WTC11 (cell line): ENCODE results near the gene ZNF358. TPM values are rescaled to one million over a fixed set of nuclear protein-coding genes. Genes with fewer than 3 reads are reported as not detected.

Experiments used
- ATAC-seq: fragments of 200-7000 bp; cut with Tn5 transposase; 2 replicates; pipeline ENCODE4 v1.10.0; 2021; ENCODE audit warnings: mild to moderate bottlenecking, moderate library complexity
- CTCF ChIA-PET: fragments of 300-600 bp; sonication (Branson Sonifier 250); formaldehyde crosslinking; loops from one replicate; lab custom pipeline; 2021; ENCODE audit warnings: antibody characterized with exemption; lab: Charles Lee
- POLR2A ChIA-PET: fragments of 350-600 bp; sonication (Branson Sonifier 250); formaldehyde crosslinking; loops from one replicate; lab custom pipeline; 2021; ENCODE audit warnings: antibody characterized with exemption; lab: Charles Lee
- DNase-seq: peaks from one replicate; pipeline ENCODE4 v3.0.0; 2021; ENCODE audit warnings: low spot score
- H3K27ac Mint-ChIP-seq: 2 replicates; pipeline ENCODE4 v1.8.0; 2021; ENCODE audit warnings: mixed read lengths
- H3K27me3 Mint-ChIP-seq: 2 replicates; pipeline ENCODE4 v1.8.0; 2021; ENCODE audit warnings: low read depth, mild to moderate bottlenecking, moderate library complexity, mixed read lengths
- H3K36me3 Mint-ChIP-seq: 2 replicates; pipeline ENCODE4 v1.8.0; 2021; ENCODE audit warnings: mixed read lengths
- H3K4me1 Mint-ChIP-seq: 2 replicates; pipeline ENCODE4 v1.8.0; 2022; ENCODE audit warnings: mixed read lengths
- H3K4me3 Mint-ChIP-seq: 2 replicates; pipeline ENCODE4 v1.8.0; 2021; ENCODE audit warnings: mild to moderate bottlenecking, moderate library complexity, mixed read lengths
- H3K9me3 Mint-ChIP-seq: 2 replicates; pipeline ENCODE4 v1.8.0; 2021; ENCODE audit warnings: mixed read lengths
- ARID4B ChIP-seq: sonication (generic); formaldehyde crosslinking; IDR thresholded peaks from 2 replicates; pipeline ENCODE4 v1.8.0; 2023; ENCODE audit warnings: missing genetic modification reagents, mild to moderate bottlenecking, borderline replicate concordance
- CREM ChIP-seq: sonication (generic); formaldehyde crosslinking; IDR thresholded peaks from 2 replicates; pipeline ENCODE4 v1.8.1; 2022; ENCODE audit warnings: mild to moderate bottlenecking, missing genetic modification reagents, moderate library complexity
- ETV6 ChIP-seq: sonication (generic); formaldehyde crosslinking; IDR thresholded peaks from 2 replicates; pipeline ENCODE4 v1.8.1; 2022; ENCODE audit warnings: mild to moderate bottlenecking, missing genetic modification reagents
- FOXK1 ChIP-seq: sonication (generic); formaldehyde crosslinking; IDR thresholded peaks from 2 replicates; pipeline ENCODE4 v1.8.0; 2022; ENCODE audit warnings: mild to moderate bottlenecking, moderate library complexity, missing genetic modification reagents
- FOXP4 ChIP-seq: sonication (generic); formaldehyde crosslinking; IDR thresholded peaks from 2 replicates; pipeline ENCODE4 v1.8.0; 2022; ENCODE audit warnings: mild to moderate bottlenecking, missing genetic modification reagents
- GTF2I ChIP-seq: fragments of 250-450 bp; sonication (Bioruptor Pico); conservative IDR thresholded peaks from 2 replicates; pipeline ENCODE4 v1.4.0; 2021; ENCODE audit warnings: mild to moderate bottlenecking
- IRF2 ChIP-seq: sonication (generic); formaldehyde crosslinking; IDR thresholded peaks from 2 replicates; pipeline ENCODE4 v1.8.0; 2022; ENCODE audit warnings: low read depth, missing genetic modification reagents, borderline replicate concordance
- SP1 ChIP-seq: sonication (generic); formaldehyde crosslinking; conservative IDR thresholded peaks from 2 replicates; pipeline ENCODE4 v1.8.1; 2022; ENCODE audit warnings: missing genetic modification reagents
- ZBTB21 ChIP-seq: sonication (generic); formaldehyde crosslinking; IDR thresholded peaks from 2 replicates; pipeline ENCODE4 v1.8.1; 2023; ENCODE audit warnings: mild to moderate bottlenecking, missing genetic modification reagents, borderline replicate concordance
- ZNF423 ChIP-seq: fragments of 250-450 bp; sonication (Bioruptor Pico); IDR thresholded peaks from 2 replicates; pipeline ENCODE4 v2.1.2; 2022; ENCODE audit warnings: mild to moderate bottlenecking, moderate library complexity
- total RNA-seq: library from RNA; stranded (reverse); gene quantifications from 3 replicates; pipeline ENCODE4 v1.2.3, GENCODE V29; 2021
- TF ChIP-seq, protein P1 (sequence below): sonication (generic); formaldehyde crosslinking; IDR thresholded peaks from 2 replicates; pipeline ENCODE4 v1.8.0; 2022; ENCODE audit warnings: mild to moderate bottlenecking, missing genetic modification reagents
- TF ChIP-seq, protein P2 (sequence below): fragments of 250-450 bp; sonication (Bioruptor Pico); IDR thresholded peaks from 2 replicates; pipeline ENCODE4 v1.9.0; 2021; ENCODE audit warnings: mild to moderate bottlenecking, borderline replicate concordance
- TF ChIP-seq, protein P3 (sequence below): sonication (generic); formaldehyde crosslinking; IDR thresholded peaks from 2 replicates; pipeline ENCODE4 v1.8.1; 2023; ENCODE audit warnings: mild to moderate bottlenecking, missing genetic modification reagents, moderate library complexity

Gene ZNF358
- total RNA-seq, 1 experiment from 2014 or later: 37.5 TPM

- CTCF ChIA-PET: interaction anchor here (0.6 to 1.6 kb wide), 7 partner anchors 12 to 152 kb away, joined by 3 to 7 read pairs (median 4); partner anchors contain the start of gene MCOLN1
- H3K9me3 Mint-ChIP-seq: no peaks in the 10 kb centered on the region
- DNase-seq (peak; percentile 95), ATAC-seq (peak; percentile 97)
- H3K36me3 Mint-ChIP-seq: no peaks in the 10 kb centered on the region
- H3K4me3 Mint-ChIP-seq: peak within 1 kb of the TSS; percentile 70
- peak within 1 kb of the TSS; percentile 92 for H3K27ac Mint-ChIP-seq
- TF ChIP-seq SP1: peak; percentile 94
- peak; percentile 94 for TF ChIP-seq CREM (CRISPR knock-in tag)
- TF ChIP-seq ETV6 (CRISPR knock-in tag): peak; percentile 72; the same call in 1 of the 2 replicates
- TF ChIP-seq FOXK1 (CRISPR knock-in tag): peak; percentile 58
- 0 out of 2 replicates have a peak, but pooled peaks have one; percentile 15 for TF ChIP-seq FOXP4 (CRISPR knock-in tag)
- 0 out of 2 replicates have a peak, but pooled peaks have one; percentile 13 for TF ChIP-seq ZNF423 (CRISPR knock-in tag)
- TF ChIP-seq, protein P1, sequence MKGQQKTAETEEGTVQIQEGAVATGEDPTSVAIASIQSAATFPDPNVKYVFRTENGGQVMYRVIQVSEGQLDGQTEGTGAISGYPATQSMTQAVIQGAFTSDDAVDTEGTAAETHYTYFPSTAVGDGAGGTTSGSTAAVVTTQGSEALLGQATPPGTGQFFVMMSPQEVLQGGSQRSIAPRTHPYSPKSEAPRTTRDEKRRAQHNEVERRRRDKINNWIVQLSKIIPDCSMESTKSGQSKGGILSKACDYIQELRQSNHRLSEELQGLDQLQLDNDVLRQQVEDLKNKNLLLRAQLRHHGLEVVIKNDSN (CRISPR knock-in tag): peak; percentile 62; the same call in 1 of the 2 replicates
- TF ChIP-seq, protein P2, sequence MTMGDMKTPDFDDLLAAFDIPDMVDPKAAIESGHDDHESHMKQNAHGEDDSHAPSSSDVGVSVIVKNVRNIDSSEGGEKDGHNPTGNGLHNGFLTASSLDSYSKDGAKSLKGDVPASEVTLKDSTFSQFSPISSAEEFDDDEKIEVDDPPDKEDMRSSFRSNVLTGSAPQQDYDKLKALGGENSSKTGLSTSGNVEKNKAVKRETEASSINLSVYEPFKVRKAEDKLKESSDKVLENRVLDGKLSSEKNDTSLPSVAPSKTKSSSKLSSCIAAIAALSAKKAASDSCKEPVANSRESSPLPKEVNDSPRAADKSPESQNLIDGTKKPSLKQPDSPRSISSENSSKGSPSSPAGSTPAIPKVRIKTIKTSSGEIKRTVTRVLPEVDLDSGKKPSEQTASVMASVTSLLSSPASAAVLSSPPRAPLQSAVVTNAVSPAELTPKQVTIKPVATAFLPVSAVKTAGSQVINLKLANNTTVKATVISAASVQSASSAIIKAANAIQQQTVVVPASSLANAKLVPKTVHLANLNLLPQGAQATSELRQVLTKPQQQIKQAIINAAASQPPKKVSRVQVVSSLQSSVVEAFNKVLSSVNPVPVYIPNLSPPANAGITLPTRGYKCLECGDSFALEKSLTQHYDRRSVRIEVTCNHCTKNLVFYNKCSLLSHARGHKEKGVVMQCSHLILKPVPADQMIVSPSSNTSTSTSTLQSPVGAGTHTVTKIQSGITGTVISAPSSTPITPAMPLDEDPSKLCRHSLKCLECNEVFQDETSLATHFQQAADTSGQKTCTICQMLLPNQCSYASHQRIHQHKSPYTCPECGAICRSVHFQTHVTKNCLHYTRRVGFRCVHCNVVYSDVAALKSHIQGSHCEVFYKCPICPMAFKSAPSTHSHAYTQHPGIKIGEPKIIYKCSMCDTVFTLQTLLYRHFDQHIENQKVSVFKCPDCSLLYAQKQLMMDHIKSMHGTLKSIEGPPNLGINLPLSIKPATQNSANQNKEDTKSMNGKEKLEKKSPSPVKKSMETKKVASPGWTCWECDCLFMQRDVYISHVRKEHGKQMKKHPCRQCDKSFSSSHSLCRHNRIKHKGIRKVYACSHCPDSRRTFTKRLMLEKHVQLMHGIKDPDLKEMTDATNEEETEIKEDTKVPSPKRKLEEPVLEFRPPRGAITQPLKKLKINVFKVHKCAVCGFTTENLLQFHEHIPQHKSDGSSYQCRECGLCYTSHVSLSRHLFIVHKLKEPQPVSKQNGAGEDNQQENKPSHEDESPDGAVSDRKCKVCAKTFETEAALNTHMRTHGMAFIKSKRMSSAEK (CRISPR knock-in tag): no peak
- no peak for TF ChIP-seq GTF2I (CRISPR knock-in tag)
- no peak for TF ChIP-seq IRF2 (CRISPR knock-in tag)
- TF ChIP-seq ZBTB21: peak; percentile 99
- TF ChIP-seq ARID4B (CRISPR knock-in tag): 0 out of 2 replicates have a peak, but pooled peaks have one; percentile 53
- TF ChIP-seq, protein P3, sequence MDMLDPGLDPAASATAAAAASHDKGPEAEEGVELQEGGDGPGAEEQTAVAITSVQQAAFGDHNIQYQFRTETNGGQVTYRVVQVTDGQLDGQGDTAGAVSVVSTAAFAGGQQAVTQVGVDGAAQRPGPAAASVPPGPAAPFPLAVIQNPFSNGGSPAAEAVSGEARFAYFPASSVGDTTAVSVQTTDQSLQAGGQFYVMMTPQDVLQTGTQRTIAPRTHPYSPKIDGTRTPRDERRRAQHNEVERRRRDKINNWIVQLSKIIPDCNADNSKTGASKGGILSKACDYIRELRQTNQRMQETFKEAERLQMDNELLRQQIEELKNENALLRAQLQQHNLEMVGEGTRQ (CRISPR knock-in tag): peak; percentile 58
- TF ChIP-seq, all 79 proteins: peak for 10
- Mint-ChIP-seq H3K27me3 (peaks cover 7% of the 10 kb centered on the region), H3K4me1 (peaks cover 12% of the 10 kb centered on the region)
- POLR2A ChIA-PET: interaction anchor here (0.6 to 1.5 kb wide), 2 partner anchors 18 to 192 kb away, joined by 4 read pairs; no protein-coding TSS in a partner anchor
Observed at GRCh38 chr19:7488736-7489353, 27.1 kb upstream of the ZNF358 start, which contains the start of gene PEX11G. Gene PEX11G (minus strand): TSS chr19:7489035. CDS start chr19:7489010, 25 bp downstream.
